ENCODE data around the gene OPN1MW3.
"Not testable (repeated sequence)": the region's sequence is repeated elsewhere in the genome, so short reads cannot be mapped to it uniquely, and the experiment has no call there.

The OPN1MW3 gene

DNA sequence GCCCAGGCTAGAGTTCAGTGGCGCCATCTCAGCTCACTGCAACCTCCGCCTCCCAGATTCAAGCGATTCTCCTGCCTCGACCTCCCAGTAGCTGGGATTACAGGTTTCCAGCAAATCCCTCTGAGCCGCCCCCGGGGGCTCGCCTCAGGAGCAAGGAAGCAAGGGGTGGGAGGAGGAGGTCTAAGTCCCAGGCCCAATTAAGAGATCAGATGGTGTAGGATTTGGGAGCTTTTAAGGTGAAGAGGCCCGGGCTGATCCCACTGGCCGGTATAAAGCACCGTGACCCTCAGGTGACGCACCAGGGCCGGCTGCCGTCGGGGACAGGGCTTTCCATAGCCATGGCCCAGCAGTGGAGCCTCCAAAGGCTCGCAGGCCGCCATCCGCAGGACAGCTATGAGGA lies at the start of gene OPN1MW3:
TSS of gene OPN1MW3 (plus strand) at position 301 of the 400 bp plus-strand sequence. CDS start at position 339, 38 bp downstream.
- not testable (repeated sequence) for DNase-seq (ENCODE audit: low read depth); H3K4me3 ChIP-seq (ENCODE audit: low read length)

DNA sequence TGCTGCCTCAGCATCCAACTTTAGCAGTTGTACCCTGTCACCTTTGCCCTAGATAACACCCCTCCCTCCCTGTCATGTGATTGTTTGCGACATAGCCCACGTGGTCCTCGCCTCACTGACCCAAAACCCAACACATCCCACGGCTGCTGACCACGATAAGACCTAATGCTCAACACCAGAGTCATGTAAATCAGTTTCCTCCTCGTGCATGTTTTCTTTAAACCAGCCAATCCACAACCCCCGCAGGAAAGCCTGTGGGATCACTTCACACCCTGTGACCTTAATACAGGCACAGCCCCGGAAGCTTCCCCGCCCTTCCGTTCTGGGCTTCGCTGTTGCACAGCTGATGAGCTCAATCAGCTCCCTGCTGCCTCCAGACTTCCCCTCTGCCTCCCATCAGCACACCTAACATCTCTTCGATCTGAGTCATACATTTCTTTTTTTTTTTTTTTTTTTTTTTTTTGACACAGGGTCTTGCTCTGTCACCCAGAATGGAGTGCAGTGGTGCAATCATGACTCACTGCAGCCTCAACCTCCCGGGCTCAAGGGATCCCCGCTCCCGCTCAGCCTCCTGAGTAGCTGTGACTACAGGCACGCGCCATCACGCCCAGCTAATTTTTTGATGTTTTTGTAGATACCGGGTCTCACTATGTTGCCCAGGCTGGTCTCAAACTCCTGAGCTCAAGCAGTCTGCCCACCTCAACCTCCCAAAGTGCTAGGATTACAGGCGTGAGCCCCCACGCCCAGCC lies 47.5 kb upstream of the OPN1MW3 start:
- not testable (repeated sequence) for DNase-seq (ENCODE audit: low read depth); H3K4me3 ChIP-seq (ENCODE audit: low read length)

DNA sequence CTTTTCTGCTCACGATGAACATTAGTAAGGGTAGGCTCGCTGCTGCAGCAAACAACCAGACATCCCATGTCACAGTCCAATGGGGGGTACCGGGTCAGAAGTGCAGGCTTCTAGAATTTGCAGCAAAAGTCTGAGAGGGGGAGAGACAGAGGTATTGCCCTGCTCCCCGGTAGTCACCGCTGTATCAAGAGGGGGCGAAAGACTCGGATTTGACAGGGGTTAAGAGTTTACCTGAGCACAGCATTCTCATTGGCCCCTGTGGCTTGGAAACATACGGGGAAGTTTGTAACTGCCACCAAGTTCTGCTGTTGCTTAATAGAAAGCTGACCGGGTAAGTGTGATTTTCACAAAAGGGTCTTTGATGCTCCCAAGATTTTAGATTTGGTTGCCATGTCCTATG lies 46.3 kb upstream of the OPN1MW3 start:
- H3K4me3 ChIP-seq (ENCODE audit: low read length); DNase-seq (ENCODE audit: low read depth): not testable (repeated sequence)

DNA sequence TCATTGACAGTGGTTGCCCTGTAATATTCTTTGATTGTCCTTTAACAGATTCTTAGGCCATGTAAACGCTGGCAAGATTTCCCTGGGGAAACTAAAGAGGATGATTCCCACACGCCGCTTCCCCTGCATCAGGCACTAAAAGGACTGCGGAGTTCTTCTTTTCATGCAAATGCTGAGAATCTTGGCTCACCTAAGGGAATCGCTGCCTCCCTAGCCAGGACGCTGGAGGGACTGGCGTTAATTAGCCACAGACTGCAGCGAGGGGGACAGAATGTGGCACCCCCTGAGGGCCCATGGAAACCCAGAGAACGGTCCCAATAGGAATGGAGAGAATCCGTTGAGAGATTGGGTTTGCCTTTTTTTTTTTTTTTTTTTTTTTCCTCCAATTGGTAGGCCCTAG lies 45.9 kb upstream of the OPN1MW3 start:
- not testable (repeated sequence) for H3K4me3 ChIP-seq (ENCODE audit: low read length); DNase-seq (ENCODE audit: low read depth)

DNA sequence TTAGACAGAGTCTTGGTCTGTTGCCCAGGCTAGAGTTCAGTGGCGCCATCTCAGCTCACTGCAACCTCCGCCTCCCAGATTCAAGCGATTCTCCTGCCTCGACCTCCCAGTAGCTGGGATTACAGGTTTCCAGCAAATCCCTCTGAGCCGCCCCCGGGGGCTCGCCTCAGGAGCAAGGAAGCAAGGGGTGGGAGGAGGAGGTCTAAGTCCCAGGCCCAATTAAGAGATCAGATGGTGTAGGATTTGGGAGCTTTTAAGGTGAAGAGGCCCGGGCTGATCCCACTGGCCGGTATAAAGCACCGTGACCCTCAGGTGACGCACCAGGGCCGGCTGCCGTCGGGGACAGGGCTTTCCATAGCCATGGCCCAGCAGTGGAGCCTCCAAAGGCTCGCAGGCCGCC lies 37.9 kb upstream of the OPN1MW3 start, which contains the start of gene OPN1MW2:
TSS of gene OPN1MW2 (plus strand) at position 301 of the 400 bp plus-strand sequence. CDS start at position 361, 60 bp downstream.
- DNase-seq (ENCODE audit: low read depth); H3K4me3 ChIP-seq (ENCODE audit: low read length): not testable (repeated sequence)

DNA sequence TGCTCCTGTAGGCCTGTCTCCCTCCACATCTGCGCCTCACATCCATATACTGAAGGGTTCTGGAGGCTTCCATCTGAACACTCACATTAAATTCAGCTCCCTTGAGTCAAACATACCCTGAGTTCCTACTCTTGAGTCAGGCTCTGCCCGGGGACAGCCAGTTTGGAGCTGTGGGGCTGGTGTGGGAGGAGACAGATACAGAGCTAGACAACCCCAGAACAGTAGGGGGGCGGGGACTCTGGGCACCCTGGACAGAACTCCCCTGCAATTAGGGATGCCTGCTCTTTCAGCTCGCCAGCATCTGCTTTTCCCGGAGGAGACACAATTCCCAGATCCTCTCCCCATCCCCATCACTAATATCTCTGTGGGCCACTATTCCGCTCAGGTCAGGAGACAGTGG lies 32.1 kb upstream of the OPN1MW3 start:
- not testable (repeated sequence) for DNase-seq (ENCODE audit: low read depth)

DNA sequence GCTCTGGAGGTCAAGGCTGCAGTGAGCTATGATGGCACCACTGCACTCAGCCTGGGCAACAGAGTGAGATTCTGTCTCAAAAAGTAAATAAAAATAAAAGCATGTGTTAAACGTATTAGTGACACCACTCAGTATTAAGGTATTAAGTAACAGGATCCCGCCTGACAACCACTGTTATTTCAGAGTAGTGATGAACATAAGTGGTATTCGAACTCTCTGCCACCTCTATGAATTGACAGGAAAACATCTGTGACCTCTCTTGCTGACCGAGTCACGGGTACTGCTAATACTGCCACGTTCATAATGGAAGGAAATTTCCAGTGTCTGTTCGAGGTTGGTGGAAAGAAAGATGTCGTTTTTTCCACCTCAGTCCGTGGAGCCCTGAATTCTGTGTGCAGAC lies 30.7 kb upstream of the OPN1MW3 start:
- not testable (repeated sequence) for H3K4me3 ChIP-seq (ENCODE audit: low read length); DNase-seq (ENCODE audit: low read depth)

More for the DNA sequence above, 32.1 kb upstream of the OPN1MW3 start:
- not testable (repeated sequence) for H3K4me3 ChIP-seq (ENCODE audit: low read length)

DNA sequence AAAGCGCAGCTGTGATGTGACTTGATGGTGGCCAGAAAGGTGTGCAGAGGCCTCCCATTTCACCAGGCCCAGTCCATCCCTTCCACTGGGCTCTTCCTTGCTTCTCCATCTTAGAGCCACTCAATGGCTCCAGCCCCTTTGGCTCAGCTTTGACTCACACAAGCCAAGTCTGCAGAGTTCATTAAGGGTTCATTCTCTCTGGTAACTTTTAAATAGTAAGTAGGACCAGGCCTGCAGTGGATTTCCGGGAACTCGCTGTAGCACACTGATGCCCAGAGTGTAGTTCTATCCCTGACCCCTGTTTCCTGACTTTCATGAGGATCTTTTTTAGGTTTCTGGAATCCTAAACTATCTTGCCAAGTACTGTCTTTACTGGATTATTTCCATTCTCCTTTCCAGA lies 25.9 kb upstream of the OPN1MW3 start:
- not testable (repeated sequence) for DNase-seq (ENCODE audit: low read depth); H3K4me3 ChIP-seq (ENCODE audit: low read length)

DNA sequence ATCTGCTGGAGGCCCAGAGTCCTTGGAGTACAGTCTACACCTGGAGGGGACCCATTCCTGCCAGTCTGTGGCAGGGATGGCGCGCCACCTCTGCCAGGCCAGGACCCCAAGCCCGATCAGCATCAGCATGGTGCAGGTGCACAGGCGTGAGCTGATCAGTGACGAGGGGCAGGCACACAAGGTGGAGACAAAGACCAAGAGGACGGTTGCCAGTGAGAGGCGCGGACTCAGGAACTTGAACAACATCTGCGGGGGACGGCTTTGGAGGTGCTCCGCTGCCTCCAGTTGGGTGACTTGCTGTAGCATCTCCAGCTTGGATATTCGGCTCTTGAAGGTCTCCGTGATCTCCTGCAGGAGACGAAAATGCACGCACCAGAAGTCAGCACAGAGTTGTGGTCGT lies 23.8 kb upstream of the OPN1MW3 start:
- not testable (repeated sequence) for DNase-seq (ENCODE audit: low read depth)

DNA sequence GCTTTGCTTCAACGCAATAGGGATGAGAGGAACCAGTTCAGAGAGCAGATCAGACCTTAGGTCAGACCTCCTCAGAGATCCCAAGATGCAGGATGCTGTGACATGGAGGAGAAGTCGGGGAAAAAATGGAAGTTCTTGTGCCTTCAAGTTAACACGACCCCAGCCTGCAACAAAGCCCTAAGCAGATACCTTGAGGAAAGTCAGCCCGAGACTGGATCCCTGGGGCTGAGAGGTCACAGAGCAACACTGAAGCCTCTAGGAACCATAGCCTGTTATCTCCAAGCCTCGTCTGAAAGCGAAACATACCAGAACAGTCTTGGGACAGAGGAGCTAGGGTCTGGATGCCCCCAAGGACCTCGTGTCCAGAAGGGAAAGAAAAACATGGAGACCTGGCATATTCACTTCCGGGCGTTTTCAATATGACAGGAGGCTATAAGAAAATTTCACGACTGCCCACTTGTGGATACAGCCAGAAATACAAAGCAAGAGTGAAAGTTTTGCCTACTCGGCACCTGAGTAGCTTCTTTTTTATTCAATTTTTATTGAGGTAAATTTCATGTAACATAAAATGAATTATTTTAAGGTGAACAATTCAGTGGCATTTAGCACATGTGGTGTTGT lies 18.3 kb upstream of the OPN1MW3 start:
- DNase-seq (ENCODE audit: low read depth); H3K4me3 ChIP-seq (ENCODE audit: low read length): not testable (repeated sequence)

More for the DNA sequence above, 23.8 kb upstream of the OPN1MW3 start:
- not testable (repeated sequence) for H3K4me3 ChIP-seq (ENCODE audit: low read length)

DNA sequence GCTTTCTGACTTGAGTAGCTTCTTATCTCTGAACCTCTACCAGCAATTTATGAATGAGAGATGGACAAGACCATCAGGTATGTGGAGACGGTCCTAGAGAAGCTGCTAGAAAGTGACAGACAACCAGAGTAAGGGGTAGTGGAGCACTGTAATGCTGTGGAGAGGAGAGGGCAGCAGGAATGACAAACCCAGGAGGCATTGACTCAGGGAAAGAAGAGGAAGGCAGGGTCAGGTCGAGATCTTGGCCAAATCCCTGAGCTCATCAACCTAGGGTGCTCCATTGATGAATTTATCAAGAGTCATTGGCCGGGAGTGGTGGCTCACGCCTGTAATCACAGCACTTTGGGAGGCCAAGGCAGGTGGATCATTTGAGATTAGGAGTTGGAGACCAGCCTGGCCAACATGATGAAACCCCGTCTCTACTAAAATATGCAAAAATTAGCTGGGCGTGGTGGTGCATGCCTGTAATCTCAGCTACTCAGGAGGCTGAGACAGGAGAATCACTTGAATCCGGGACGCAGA lies 17.3 kb upstream of the OPN1MW3 start:
- not testable (repeated sequence) for DNase-seq (ENCODE audit: low read depth)

DNA sequence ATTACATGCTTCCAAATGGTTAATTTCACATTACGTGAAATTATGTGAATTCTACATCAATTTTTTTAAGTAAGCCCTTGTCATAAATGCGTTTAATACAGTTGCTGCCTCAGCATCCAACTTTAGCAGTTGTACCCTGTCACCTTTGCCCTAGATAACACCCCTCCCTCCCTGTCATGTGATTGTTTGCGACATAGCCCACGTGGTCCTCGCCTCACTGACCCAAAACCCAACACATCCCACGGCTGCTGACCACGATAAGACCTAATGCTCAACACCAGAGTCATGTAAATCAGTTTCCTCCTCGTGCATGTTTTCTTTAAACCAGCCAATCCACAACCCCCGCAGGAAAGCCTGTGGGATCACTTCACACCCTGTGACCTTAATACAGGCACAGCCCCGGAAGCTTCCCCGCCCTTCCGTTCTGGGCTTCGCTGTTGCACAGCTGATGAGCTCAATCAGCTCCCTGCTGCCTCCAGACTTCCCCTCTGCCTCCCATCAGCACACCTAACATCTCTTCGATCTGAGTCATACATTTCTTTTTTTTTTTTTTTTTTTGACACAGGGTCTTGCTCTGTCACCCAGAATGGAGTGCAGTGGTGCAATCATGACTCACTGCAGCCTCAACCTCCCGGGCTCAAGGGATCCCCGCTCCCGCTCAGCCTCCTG lies 9.9 kb upstream of the OPN1MW3 start:
- not testable (repeated sequence) for DNase-seq (ENCODE audit: low read depth); H3K4me3 ChIP-seq (ENCODE audit: low read length)

More for the DNA sequence above, 17.3 kb upstream of the OPN1MW3 start:
- not testable (repeated sequence) for H3K4me3 ChIP-seq (ENCODE audit: low read length)

DNA sequence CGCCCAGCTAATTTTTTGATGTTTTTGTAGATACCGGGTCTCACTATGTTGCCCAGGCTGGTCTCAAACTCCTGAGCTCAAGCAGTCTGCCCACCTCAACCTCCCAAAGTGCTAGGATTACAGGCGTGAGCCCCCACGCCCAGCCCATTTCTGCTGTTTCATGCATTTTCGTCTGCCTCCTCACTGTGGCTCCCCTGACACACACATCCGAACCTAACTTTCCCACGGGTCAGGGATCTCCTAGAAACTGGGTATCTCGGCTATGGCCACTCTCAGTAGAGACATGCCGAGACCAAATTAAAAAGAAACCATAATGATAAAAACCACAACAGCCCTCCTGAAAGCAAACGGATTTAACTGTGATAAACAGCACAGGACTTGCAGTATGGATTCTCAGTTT lies 9.3 kb upstream of the OPN1MW3 start:
- DNase-seq (ENCODE audit: low read depth): not testable (repeated sequence)

DNA sequence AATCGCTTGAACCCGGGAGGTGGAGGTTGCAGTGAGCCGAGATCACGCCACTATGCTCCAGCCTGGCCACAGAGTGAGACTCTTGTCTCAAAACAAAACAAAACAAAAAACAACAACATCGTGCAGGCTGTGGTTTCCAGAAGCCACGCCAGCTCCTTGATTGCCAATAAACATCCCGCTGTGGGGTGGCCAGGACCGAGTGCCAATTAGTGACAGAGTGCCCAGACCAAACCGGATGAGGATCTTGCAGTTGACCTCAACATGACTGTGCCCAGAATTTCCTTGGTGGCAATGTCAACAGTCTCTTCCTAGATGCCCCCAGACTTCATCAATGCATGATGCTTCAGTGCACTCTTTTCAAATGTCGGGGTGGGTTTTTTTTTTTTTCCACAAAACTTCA lies 1.3 kb downstream of the OPN1MW3 start:
- not testable (repeated sequence) for DNase-seq (ENCODE audit: low read depth); H3K4me3 ChIP-seq (ENCODE audit: low read length)

More for the DNA sequence above, 9.3 kb upstream of the OPN1MW3 start:
- not testable (repeated sequence) for H3K4me3 ChIP-seq (ENCODE audit: low read length)

DNA sequence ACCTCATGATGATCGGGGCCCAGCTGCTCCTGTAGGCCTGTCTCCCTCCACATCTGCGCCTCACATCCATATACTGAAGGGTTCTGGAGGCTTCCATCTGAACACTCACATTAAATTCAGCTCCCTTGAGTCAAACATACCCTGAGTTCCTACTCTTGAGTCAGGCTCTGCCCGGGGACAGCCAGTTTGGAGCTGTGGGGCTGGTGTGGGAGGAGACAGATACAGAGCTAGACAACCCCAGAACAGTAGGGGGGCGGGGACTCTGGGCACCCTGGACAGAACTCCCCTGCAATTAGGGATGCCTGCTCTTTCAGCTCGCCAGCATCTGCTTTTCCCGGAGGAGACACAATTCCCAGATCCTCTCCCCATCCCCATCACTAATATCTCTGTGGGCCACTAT lies 5.7 kb downstream of the OPN1MW3 start:
- H3K4me3 ChIP-seq (ENCODE audit: low read length); DNase-seq (ENCODE audit: low read depth): not testable (repeated sequence)

DNA sequence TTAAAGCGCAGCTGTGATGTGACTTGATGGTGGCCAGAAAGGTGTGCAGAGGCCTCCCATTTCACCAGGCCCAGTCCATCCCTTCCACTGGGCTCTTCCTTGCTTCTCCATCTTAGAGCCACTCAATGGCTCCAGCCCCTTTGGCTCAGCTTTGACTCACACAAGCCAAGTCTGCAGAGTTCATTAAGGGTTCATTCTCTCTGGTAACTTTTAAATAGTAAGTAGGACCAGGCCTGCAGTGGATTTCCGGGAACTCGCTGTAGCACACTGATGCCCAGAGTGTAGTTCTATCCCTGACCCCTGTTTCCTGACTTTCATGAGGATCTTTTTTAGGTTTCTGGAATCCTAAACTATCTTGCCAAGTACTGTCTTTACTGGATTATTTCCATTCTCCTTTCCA lies 11.9 kb downstream of the OPN1MW3 start:
- H3K4me3 ChIP-seq (ENCODE audit: low read length); DNase-seq (ENCODE audit: low read depth): not testable (repeated sequence)

DNA sequence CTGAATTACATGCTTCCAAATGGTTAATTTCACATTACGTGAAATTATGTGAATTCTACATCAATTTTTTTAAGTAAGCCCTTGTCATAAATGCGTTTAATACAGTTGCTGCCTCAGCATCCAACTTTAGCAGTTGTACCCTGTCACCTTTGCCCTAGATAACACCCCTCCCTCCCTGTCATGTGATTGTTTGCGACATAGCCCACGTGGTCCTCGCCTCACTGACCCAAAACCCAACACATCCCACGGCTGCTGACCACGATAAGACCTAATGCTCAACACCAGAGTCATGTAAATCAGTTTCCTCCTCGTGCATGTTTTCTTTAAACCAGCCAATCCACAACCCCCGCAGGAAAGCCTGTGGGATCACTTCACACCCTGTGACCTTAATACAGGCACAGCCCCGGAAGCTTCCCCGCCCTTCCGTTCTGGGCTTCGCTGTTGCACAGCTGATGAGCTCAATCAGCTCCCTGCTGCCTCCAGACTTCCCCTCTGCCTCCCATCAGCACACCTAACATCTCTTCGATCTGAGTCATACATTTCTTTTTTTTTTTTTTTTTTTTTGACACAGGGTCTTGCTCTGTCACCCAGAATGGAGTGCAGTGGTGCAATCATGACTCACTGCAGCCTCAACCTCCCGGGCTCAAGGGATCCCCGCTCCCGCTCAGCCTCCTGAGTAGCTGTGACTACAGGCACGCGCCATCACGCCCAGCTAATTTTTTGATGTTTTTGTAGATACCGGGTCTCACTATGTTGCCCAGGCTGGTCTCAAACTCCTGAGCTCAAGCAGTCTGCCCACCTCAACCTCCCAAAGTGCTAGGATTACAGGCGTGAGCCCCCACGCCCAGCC lies 27.3 kb downstream of the OPN1MW3 start:
- not testable (repeated sequence) for H3K4me3 ChIP-seq (ENCODE audit: low read length); DNase-seq (ENCODE audit: low read depth)

DNA sequence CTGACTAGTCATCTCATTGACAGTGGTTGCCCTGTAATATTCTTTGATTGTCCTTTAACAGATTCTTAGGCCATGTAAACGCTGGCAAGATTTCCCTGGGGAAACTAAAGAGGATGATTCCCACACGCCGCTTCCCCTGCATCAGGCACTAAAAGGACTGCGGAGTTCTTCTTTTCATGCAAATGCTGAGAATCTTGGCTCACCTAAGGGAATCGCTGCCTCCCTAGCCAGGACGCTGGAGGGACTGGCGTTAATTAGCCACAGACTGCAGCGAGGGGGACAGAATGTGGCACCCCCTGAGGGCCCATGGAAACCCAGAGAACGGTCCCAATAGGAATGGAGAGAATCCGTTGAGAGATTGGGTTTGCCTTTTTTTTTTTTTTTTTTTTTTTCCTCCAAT lies 29.0 kb downstream of the OPN1MW3 start:
- not testable (repeated sequence) for DNase-seq (ENCODE audit: low read depth); H3K4me3 ChIP-seq (ENCODE audit: low read length)

Data from retinal pigment epithelial cell (primary cell).